Measurements from ENCODE around the gene PPP2R2C.

The PPP2R2C gene

GRCh38 chr4:6452116-6452896 is 20.1 kb downstream of the PPP2R2C start:
- no peak overlapping the region for H3K4me3 ChIP-seq (ENCODE audit: low read depth, low read length)

GRCh38 chr4:6451309-6451708 is 21.1 kb downstream of the PPP2R2C start:
- no peak for DNase-seq (ENCODE audit: low read depth)
- H3K4me3 ChIP-seq (ENCODE audit: low read depth, low read length) = no peak overlapping the region

More at GRCh38 chr4:6452116-6452896, 20.1 kb downstream of the PPP2R2C start:
- DNase-seq (ENCODE audit: low read depth) = no peak

DNA sequence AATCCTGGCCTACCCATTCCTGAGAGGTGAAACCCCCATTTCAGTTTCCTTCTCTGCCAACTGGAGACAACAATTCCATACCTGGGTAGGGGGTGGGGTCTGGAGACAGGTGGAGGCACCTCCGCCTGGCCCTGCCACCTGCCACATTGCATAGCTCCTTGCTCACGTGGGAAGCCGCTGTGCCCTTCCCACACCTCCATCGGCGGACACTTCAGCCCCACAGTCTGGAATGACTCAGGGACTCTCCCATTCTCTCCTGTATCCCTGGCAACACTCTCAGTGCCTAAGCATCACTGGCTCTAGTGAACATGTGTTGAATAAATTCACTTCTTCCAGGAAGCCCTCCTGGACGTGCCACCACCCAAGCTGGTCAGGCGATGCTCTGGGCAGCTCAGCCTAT is 21.7 kb downstream of the PPP2R2C start:
- H3K4me3 ChIP-seq (ENCODE audit: low read depth, low read length) = no peak overlapping the region
- DNase-seq (ENCODE audit: low read depth) = no peak

DNA sequence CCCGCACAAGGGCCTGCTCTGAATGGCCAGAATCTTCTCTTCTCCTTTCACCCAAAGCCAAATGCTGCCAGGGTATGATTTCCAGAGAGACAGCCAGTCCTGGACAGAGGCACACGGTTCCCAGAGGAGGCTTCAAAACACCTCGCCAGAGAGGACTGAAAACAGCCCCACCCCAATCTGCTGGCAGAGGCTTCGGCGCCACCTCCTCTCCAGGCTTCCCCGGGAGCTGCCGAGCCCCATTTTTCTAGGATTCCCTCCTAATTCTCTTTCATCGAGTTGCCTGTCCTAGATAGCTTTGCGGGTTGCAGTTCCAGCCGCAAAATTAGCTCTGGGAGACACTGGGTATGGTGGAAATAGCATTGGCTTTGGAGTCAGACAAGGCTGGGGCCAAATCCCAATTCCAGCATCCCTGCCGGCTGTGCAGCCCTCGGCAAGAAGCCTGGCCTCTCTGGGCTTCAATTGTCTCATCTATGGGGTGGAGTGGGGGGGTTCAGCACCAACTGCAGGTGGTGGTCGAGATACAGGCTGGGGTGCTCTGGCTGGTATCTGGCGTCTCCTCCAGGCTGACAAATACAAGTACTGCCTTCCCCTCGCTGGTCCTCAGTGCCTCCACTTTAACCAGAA is 22.6 kb downstream of the PPP2R2C start:
- H3K4me3 ChIP-seq (ENCODE audit: low read depth, low read length) = no peak overlapping the region
- no peak for DNase-seq (ENCODE audit: low read depth)

GRCh38 chr4:6449335-6449734 is 23.1 kb downstream of the PPP2R2C start:
- DNase-seq (ENCODE audit: low read depth) = no peak
- H3K4me3 ChIP-seq (ENCODE audit: low read depth, low read length) = no peak overlapping the region

DNA sequence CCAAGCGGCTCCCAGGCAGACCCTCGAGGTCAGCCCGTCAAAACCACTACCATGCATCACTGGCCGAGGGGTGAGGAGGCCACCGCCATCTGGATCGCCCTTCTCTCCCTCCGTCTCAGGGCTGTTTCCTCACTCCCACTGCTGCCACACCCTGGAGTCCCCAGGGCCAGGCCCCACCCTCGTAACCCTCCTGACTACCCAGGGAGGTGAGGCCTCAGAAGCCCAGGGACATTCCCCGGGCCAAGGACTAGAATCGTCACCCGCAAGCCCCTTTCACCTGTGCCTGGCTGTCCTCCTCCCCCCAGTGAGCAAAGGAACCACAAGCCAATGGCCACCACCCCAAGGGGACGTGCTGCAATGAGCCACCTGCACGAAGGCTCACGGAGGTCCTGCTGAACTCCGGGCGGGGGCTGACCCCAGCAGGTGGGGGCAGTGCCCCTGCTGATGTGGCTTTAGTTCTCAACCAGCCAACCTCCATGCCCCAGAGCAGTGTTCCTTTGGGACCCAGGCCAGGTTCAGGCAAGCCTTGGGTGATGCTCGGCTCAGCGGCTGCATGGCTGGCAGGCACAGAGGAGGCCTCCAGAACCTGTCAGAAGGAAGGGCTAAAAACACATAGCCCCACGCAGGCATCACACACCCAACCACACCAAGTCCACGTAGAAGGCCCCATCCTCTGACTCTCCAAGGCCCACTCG is 23.8 kb downstream of the PPP2R2C start:
- no peak overlapping the region for H3K4me3 ChIP-seq (ENCODE audit: low read depth, low read length)
- DNase-seq (ENCODE audit: low read depth) = no peak

- H3K4me3 ChIP-seq (ENCODE audit: low read depth, low read length) = no peak overlapping the region
- no peak for DNase-seq (ENCODE audit: low read depth)
Observed at GRCh38 chr4:6447672-6448171, 24.7 kb downstream of the PPP2R2C start.

- no peak overlapping the region for H3K4me3 ChIP-seq (ENCODE audit: low read depth, low read length)
Observed at GRCh38 chr4:6446538-6447451, 25.6 kb downstream of the PPP2R2C start.

GRCh38 chr4:6446130-6446482 is 26.3 kb downstream of the PPP2R2C start:
- no peak for DNase-seq (ENCODE audit: low read depth)
- H3K4me3 ChIP-seq (ENCODE audit: low read depth, low read length) = no peak overlapping the region

More at GRCh38 chr4:6446538-6447451, 25.6 kb downstream of the PPP2R2C start:
- no peak for DNase-seq (ENCODE audit: low read depth)

DNA sequence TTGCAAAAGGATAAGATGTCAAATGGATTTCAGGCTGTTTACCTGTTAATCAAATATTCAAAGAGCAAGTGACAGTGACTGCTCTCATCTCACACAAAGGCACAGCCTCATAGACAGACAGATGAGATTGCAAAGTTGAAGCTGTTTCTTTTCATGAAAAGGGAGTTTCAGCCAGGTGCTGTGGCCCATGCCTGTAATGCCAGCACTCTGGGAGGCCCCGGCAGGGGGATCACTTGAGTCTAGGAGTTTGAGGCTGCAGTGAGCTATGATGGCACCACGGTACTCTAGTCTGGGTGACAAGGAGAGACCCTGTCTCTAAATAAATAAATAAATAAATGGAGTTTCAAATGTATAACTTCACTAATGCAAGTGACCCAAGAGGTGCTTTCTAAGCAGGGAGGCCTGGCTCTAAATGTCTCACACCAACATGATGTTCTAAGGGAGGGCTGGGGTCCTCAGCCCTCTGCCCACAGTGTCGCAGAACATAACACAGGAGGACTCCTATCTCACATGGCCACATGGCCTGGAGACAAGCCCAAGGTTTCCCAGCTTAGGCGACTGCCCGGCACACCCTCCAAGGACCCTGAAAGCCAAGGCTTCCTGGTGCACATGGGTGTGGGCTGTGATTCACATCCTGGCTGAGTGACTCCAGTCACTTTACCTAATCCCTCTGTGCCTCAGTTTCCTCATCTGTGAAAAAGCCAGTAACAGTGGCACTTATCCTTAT is 26.8 kb downstream of the PPP2R2C start:
- no peak overlapping the region for H3K4me3 ChIP-seq (ENCODE audit: low read depth, low read length)

GRCh38 chr4:6444582-6444981 is 27.8 kb downstream of the PPP2R2C start:
- H3K4me3 ChIP-seq (ENCODE audit: low read depth, low read length) = no peak overlapping the region
- DNase-seq (ENCODE audit: low read depth) = no peak

More for the DNA sequence above, 26.8 kb downstream of the PPP2R2C start:
- no peak for DNase-seq (ENCODE audit: low read depth)

DNA sequence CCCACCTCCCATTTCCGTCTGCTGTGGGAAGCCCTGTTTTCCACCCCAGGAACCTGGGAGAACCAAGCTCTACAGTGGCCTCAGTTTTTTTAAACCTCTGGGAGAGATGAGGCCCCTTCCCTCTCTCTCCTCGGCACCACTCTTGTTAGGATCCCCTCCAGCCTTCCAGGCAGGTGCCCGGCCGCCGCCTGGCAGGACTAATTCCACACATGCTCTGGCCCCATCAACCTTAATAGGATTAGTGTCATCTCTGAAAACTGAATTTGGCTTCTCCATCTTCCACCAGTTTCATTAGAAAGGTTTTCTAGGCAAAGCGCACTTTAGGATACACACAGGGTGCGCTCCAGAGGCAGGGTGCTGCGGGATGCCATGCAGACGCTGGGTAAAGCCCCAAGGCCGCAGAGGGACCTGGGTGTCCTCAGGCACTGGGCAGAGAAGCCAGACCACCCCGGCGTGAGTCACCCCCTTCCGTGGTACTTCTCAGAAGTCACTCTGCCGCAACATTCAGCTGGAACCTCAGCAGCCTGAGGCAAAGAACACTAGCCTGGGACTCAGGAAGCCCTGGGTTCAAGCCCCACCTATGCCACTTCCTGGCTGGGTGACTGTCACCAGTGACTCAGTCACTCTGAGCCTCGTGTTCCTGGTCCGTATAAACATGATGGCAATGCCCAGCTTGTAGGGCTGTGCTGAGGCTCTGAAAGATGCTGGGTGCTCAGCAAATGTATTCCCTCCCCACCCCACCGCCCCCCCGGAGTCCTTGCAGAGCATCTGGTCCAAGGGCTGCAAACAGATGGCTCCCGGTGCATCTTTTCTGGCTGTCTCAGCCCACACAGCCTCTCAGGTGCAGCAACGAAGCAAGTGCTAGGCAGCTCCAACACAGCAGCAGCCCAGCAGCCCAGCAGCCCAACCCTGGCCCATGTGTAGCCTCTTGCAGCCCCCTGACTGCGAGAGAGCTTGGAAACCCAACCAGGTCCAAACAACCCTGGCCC is 29.1 kb downstream of the PPP2R2C start:
- H3K4me3 ChIP-seq (ENCODE audit: low read depth, low read length) = no peak overlapping the region
- no peak for DNase-seq (ENCODE audit: low read depth)

DNA sequence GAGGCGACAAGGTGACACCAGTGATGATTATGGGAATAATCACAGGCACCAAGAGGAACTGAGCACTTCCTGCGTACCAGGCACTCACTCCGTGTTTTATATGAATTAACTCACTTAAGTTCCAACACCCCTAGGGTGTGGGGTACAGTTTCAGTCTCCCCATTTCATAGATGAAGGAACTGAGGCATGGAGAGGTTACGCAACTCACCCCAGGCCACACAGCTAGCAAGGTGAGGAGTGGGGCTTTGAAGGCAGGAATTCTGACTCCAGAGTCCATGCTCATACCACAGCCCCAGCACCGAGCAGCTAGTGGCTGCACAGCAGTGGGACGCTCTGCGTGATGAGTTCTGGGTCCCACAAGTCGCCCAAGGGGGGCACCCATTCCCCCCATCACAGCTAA is 29.9 kb downstream of the PPP2R2C start:
- no peak for DNase-seq (ENCODE audit: low read depth)
- H3K4me3 ChIP-seq (ENCODE audit: low read depth, low read length) = no peak overlapping the region

DNA sequence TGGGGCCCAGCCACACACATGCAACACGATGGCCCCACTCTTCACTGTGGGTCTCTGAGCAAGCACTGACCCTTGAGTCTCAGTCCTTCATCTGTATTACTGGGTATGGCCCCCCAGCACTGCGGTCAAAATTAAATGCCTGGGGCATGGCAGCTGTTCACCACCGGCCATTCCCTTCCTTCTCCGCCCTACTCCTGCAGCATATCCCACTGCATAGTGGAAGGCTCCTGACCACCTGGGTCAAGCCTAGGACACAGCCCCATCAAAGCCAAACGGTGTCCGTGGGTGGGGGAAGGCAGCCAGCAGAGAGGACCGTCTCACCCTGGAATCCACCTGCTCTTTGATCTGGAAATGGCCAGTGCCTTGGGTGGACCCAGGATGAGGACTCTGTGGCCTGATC is 30.7 kb downstream of the PPP2R2C start:
- H3K4me3 ChIP-seq (ENCODE audit: low read depth, low read length) = no peak overlapping the region
- DNase-seq (ENCODE audit: low read depth) = no peak

DNA sequence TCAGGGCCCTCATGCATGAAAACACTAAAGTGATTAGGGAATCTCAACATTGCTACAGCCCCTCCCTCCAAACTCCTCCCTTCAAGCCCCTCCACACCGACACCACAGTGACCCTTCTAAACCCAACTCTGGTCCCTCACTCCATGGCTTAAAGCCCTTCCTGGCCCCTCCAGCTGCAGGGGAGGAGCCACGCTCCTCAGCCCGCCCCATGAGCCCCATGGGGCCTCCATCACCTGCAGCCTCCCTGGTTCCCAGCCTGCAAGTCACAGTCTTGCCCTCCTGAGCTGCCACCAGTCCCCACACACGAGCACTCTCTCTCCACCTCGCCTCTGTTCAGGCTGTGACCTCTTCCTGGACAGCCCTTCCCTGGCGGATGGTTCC is 31.2 kb downstream of the PPP2R2C start:
- no peak for DNase-seq (ENCODE audit: low read depth)
- no peak overlapping the region for H3K4me3 ChIP-seq (ENCODE audit: low read depth, low read length)

DNA sequence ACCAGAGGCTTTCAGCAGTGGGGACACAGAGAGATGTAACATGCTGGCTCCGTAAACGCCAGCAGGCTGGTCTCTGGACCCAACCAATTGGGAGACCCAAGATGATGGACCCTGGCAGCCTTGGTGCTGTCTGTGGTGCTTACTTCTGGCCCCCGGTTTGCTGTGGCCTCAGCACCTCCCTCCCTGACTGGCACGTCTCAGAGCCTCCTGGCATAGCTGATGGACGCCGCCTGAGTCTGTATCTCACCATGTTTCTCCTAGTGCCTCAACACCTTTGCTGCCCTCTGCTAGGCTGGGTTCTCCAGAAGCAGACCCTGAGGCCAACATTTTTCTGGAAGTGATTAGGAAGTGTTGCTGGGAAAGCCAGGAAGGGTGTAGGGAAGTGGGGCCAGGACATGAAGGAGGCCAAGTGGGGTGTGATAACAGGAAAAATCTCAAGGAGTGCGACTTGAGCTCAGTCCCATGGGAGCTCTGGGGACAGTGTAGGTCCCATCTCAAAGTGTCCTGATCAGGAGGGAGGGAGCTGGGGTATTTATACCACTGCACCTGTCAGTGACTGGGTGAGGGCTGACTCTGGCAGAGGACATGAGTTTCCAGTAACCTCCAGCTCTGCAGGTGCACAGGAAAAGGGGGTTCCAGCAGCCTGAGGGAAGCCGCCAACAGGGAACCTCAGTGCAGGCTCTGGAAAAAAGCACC is 31.8 kb downstream of the PPP2R2C start:
- H3K4me3 ChIP-seq (ENCODE audit: low read depth, low read length) = no peak overlapping the region
- no peak for DNase-seq (ENCODE audit: low read depth)

DNA sequence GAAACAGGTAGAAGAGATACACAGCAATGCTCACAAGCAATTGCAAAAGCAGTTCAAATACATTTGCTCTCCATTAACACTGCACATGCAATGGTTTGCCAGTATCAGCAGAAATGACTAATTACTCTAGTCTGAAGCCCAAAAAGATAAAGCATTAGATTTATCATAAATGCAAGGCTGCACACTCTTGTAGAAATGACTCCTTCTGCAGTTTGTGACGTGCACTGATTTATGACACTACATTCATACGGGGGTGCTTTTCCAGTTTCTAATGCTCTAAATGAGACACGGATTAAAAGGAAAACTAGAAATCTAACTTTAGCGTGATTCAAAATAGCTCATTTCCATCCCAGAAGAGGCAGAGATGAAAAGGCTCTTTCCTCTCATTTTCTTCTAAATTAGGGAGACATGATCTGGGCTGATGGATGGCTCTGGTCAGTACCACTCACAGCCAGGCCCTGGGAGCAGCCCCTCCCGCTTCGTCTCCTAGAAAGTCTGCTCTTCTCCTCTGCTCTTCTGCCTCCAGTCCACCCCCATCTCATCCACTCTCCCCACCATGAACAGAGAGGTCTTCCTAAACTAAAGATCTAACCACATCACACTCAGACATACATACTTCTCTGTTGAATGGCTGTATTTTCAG is 33.2 kb downstream of the PPP2R2C start:
- H3K4me3 ChIP-seq (ENCODE audit: low read depth, low read length) = no peak overlapping the region
- no peak for DNase-seq (ENCODE audit: low read depth)

Data from skeletal muscle cell (primary cell).